Measurements from ENCODE around the gene PCDHGA11.

- TF ChIP-seq CTCF (IDR thresholded peaks at IDR 0.05) = no peak
- no peak for TF ChIP-seq POLR2AphosphoS5 (IDR thresholded peaks at IDR 0.05; ENCODE audit: low read depth, low read length)
- no peak for TF ChIP-seq SIN3A (IDR thresholded peaks at IDR 0.05; ENCODE audit: borderline replicate concordance, insufficient read depth, low read depth, low read length)
- TF ChIP-seq TCF7L2 (IDR thresholded peaks at IDR 0.05; ENCODE audit: low read depth, low read length) = no peak
- TF ChIP-seq REST (IDR thresholded peaks at IDR 0.05; ENCODE audit: insufficient read depth in 1 of 2, low read depth in 2 of 2, low read length in 1 of 2) = no peak
Measured at GRCh38 chr5:141399555-141400258, 21.1 kb upstream of the PCDHGA11 start.

All from Panc1 (cell line).